ENCODE data around the gene TAS1R1.

The TAS1R1 gene

DNA sequence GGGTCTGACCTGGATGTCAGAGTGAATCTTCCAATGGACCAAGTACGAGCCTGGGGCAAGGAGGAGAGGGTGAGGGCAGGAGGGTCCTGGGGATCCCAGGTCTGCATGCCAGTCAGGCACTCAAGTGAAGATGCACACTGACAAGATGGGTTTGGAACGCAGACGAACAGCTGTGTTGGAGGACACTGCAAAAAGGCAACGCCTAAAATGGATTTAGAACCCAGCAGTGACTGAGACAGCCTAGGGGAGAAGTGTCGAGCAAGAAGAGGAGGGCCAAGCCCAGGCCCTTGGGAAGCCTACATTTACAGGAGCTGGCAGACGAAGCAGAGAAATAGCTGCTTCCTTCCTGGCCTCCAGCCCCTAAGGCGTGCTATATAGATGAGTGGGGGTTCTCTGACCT lies 26.6 kb upstream of the TAS1R1 start:
- no peaks in the 10 kb centered on the region for H3K79me1 ChIP-seq (ENCODE audit: low read length)
- no peak overlapping the region for H3K4me2 ChIP-seq (ENCODE audit: low read length)
- no peak overlapping the region for H3K56ac ChIP-seq (ENCODE audit: low read length)
- H2BK5ac ChIP-seq (ENCODE audit: low read length) = no peak overlapping the region
- H3K4me3 ChIP-seq (ENCODE audit: low read length) = no peak overlapping the region
- H3K4me1 ChIP-seq (ENCODE audit: control insufficient read depth, low read depth, low read length) = no peaks in the 10 kb centered on the region
- H3K18ac ChIP-seq (ENCODE audit: low read length) = no peak overlapping the region
- H3K23ac ChIP-seq (ENCODE audit: low read length) = no peak overlapping the region
- H4K5ac ChIP-seq (ENCODE audit: low read length) = no peak overlapping the region
- no peak overlapping the region for H2AK5ac ChIP-seq (ENCODE audit: low read length)
- H3K79me2 ChIP-seq (ENCODE audit: control insufficient read depth, insufficient read depth, low read length) = no peaks in the 10 kb centered on the region
- H2BK120ac ChIP-seq (ENCODE audit: low read depth, low read length) = no peak overlapping the region
- H4K8ac ChIP-seq (ENCODE audit: low read depth, low read length) = no peak overlapping the region
- WGBS (ENCODE audit: extremely low coverage, insufficient coverage, low lambda C conversion rate) = no CpG with 5 or more reads among the region's 7 CpGs
- DNase-seq = no peak
- H3K36me3 ChIP-seq (ENCODE audit: control insufficient read depth, insufficient read depth, low read length) = peaks cover 25% of the 10 kb centered on the region
- H3K27ac ChIP-seq (ENCODE audit: low read depth, low read length) = no peak overlapping the region
- no peak overlapping the region for H3K9ac ChIP-seq (ENCODE audit: low read length)
- no peaks in the 10 kb centered on the region for H3K27me3 ChIP-seq (ENCODE audit: insufficient read depth, low read length, poor library complexity)
- no peak overlapping the region for H3K4ac ChIP-seq (ENCODE audit: low read depth, low read length)
- no peak overlapping the region for H2BK15ac ChIP-seq (replicated peaks; ENCODE audit: low read depth)

DNA sequence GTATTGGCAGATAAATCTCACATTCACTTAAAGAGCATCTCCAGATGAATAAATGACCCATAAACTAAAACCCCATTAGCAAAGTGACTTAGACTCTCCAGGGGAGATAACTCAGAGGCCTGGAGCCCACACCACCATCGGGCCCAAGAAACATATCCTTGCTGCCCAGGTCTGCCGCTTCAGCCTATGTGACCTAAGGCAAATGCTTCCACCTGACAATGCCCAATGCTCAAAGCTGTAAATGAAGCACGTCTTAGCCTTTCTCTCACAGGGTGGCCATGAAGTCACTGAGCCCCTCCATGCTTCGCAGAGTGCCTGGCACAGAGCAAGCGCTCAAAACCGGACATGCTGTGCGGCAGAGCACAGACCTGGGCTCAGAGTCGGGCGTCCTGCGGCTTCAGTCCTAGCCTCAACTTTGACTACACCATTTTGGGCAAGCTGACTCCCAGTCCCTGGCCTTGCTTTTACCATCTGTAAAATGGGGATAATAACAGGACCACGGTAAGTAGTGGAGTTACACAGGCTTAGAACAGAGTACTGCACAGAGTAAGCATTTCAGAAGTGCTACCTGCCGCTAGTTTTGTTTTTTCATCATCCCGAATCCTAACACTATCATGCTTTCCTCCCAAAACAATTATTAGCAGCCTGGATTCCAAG lies 24.5 kb upstream of the TAS1R1 start:
- WGBS (ENCODE audit: extremely low coverage, insufficient coverage, low lambda C conversion rate) = no CpG with 5 or more reads among the region's 13 CpGs
- no peak overlapping the region for H3K4me3 ChIP-seq (ENCODE audit: low read length)
- H3K27ac ChIP-seq (ENCODE audit: low read depth, low read length) = no peak overlapping the region
- H3K36me3 ChIP-seq (ENCODE audit: control insufficient read depth, insufficient read depth, low read length) = peaks cover 27% of the 10 kb centered on the region
- no peak overlapping the region for H3K4ac ChIP-seq (ENCODE audit: low read depth, low read length)
- peaks cover 1% of the 10 kb centered on the region for H3K79me1 ChIP-seq (ENCODE audit: low read length)
- H4K8ac ChIP-seq (ENCODE audit: low read depth, low read length) = no peak overlapping the region
- no peaks in the 10 kb centered on the region for H3K27me3 ChIP-seq (ENCODE audit: insufficient read depth, low read length, poor library complexity)
- no peak overlapping the region for H2BK15ac ChIP-seq (replicated peaks; ENCODE audit: low read depth)
- H2BK5ac ChIP-seq (ENCODE audit: low read length) = no peak overlapping the region
- H2BK120ac ChIP-seq (ENCODE audit: low read depth, low read length) = no peak overlapping the region
- H3K56ac ChIP-seq (ENCODE audit: low read length) = no peak overlapping the region
- H3K9ac ChIP-seq (ENCODE audit: low read length) = no peak overlapping the region
- H3K79me2 ChIP-seq (ENCODE audit: control insufficient read depth, insufficient read depth, low read length) = no peaks in the 10 kb centered on the region
- no peak overlapping the region for H2AK5ac ChIP-seq (ENCODE audit: low read length)
- no peak overlapping the region for H3K4me2 ChIP-seq (ENCODE audit: low read length)
- no peak overlapping the region for H4K5ac ChIP-seq (ENCODE audit: low read length)
- H3K23ac ChIP-seq (ENCODE audit: low read length) = no peak overlapping the region
- H3K4me1 ChIP-seq (ENCODE audit: control insufficient read depth, low read depth, low read length) = no peaks in the 10 kb centered on the region
- no peak for DNase-seq
- no peak overlapping the region for H3K18ac ChIP-seq (ENCODE audit: low read length)

DNA sequence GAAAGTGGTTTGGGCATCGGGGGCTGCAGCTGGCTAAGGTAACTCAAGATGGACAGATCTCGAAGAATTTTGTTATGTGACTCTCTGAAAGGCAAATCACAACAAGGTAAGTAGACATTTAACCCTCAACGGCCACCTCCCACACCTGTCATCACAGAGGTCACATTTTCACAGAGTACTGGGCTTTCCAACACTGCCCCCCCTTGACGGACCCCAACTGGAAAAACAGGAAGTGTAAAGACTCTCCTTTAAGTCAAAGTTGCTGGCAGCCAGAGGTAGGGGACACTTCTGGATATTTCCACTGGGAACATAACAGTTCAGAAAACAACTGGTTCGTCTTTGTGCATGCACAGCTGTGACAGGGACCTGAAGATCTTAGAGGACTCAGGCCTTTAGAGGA lies 23.1 kb upstream of the TAS1R1 start:
- H3K56ac ChIP-seq (ENCODE audit: low read length) = no peak overlapping the region
- peaks cover 24% of the 10 kb centered on the region for H3K36me3 ChIP-seq (ENCODE audit: control insufficient read depth, insufficient read depth, low read length)
- H3K4me2 ChIP-seq (ENCODE audit: low read length) = no peak overlapping the region
- H2BK15ac ChIP-seq (replicated peaks; ENCODE audit: low read depth) = no peak overlapping the region
- no peak overlapping the region for H4K8ac ChIP-seq (ENCODE audit: low read depth, low read length)
- no peak overlapping the region for H3K4ac ChIP-seq (ENCODE audit: low read depth, low read length)
- H3K79me2 ChIP-seq (ENCODE audit: control insufficient read depth, insufficient read depth, low read length) = no peaks in the 10 kb centered on the region
- H3K18ac ChIP-seq (ENCODE audit: low read length) = no peak overlapping the region
- no peak for DNase-seq
- no peak overlapping the region for H4K5ac ChIP-seq (ENCODE audit: low read length)
- H3K27ac ChIP-seq (ENCODE audit: low read depth, low read length) = no peak overlapping the region
- H3K79me1 ChIP-seq (ENCODE audit: low read length) = peaks cover 1% of the 10 kb centered on the region
- H2AK5ac ChIP-seq (ENCODE audit: low read length) = no peak overlapping the region
- no peak overlapping the region for H2BK5ac ChIP-seq (ENCODE audit: low read length)
- no peak overlapping the region for H3K23ac ChIP-seq (ENCODE audit: low read length)
- H3K4me3 ChIP-seq (ENCODE audit: low read length) = no peak overlapping the region
- H2BK120ac ChIP-seq (ENCODE audit: low read depth, low read length) = no peak overlapping the region
- H3K9ac ChIP-seq (ENCODE audit: low read length) = no peak overlapping the region
- WGBS (ENCODE audit: extremely low coverage, insufficient coverage, low lambda C conversion rate) = no CpG with 5 or more reads among the region's 5 CpGs
- H3K27me3 ChIP-seq (ENCODE audit: insufficient read depth, low read length, poor library complexity) = no peaks in the 10 kb centered on the region
- no peaks in the 10 kb centered on the region for H3K4me1 ChIP-seq (ENCODE audit: control insufficient read depth, low read depth, low read length)

DNA sequence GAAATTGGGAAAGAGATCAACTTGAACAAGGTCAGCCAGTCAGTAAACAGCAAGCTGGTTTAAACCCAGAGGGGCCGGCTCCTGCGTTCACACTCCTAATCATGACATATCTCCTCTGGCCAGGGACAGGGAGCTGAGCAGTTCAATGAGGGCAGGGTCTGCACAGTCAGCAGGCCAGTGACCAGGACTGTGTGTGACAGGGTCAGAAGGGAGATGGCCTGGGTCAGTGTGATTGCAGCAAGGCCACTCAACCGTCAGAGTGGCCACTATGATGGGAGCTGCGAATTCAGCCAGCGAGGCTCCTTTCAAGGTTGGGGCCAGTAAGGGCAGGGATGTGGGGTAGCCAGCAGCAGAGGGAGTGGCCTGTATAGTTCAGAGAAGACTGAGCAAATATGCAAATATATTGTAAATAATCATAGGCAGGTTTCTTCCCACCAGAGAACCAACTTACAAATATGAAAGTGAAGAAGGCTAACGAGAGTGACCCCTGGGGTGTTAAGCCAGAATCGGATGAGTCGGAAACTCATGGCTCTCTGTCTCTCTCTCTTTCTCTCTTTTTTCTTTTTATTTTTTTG lies 20.8 kb upstream of the TAS1R1 start:
- no peak overlapping the region for H3K23ac ChIP-seq (ENCODE audit: low read length)
- H3K36me3 ChIP-seq (ENCODE audit: control insufficient read depth, insufficient read depth, low read length) = peaks cover 16% of the 10 kb centered on the region
- no peak overlapping the region for H2AK5ac ChIP-seq (ENCODE audit: low read length)
- no peak for DNase-seq
- H3K27ac ChIP-seq (ENCODE audit: low read depth, low read length) = no peak overlapping the region
- H3K4me3 ChIP-seq (ENCODE audit: low read length) = no peak overlapping the region
- H3K4ac ChIP-seq (ENCODE audit: low read depth, low read length) = no peak overlapping the region
- H3K79me2 ChIP-seq (ENCODE audit: control insufficient read depth, insufficient read depth, low read length) = no peaks in the 10 kb centered on the region
- H2BK5ac ChIP-seq (ENCODE audit: low read length) = no peak overlapping the region
- H3K18ac ChIP-seq (ENCODE audit: low read length) = no peak overlapping the region
- H3K9ac ChIP-seq (ENCODE audit: low read length) = no peak overlapping the region
- H3K4me1 ChIP-seq (ENCODE audit: control insufficient read depth, low read depth, low read length) = no peaks in the 10 kb centered on the region
- H2BK15ac ChIP-seq (replicated peaks; ENCODE audit: low read depth) = no peak overlapping the region
- H4K5ac ChIP-seq (ENCODE audit: low read length) = no peak overlapping the region
- no CpG with 5 or more reads among the region's 8 CpGs for WGBS (ENCODE audit: extremely low coverage, insufficient coverage, low lambda C conversion rate)
- no peak overlapping the region for H3K56ac ChIP-seq (ENCODE audit: low read length)
- H4K8ac ChIP-seq (ENCODE audit: low read depth, low read length) = no peak overlapping the region
- no peak overlapping the region for H3K4me2 ChIP-seq (ENCODE audit: low read length)
- no peak overlapping the region for H2BK120ac ChIP-seq (ENCODE audit: low read depth, low read length)
- H3K27me3 ChIP-seq (ENCODE audit: insufficient read depth, low read length, poor library complexity) = no peaks in the 10 kb centered on the region
- peaks cover 1% of the 10 kb centered on the region for H3K79me1 ChIP-seq (ENCODE audit: low read length)

DNA sequence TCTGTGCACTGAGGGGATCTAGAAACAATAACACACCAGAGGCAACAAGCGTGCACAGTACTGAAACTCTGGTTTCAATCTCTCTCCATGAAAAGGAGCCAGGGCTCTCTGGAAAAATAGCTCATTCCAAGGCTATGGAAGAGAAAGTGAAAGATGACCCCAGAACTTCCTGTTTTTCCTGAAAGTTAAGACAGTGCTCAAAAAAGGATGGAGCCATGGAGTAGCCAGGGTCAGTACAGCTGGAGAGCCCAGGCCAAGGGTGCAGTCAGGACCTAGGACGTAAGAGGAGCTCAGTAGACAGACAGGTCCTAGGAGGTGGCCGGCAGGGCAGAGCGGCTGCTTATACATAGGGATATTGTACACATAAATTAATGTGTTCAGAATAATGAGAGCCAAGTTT lies 19.9 kb upstream of the TAS1R1 start:
- H3K79me2 ChIP-seq (ENCODE audit: control insufficient read depth, insufficient read depth, low read length) = no peaks in the 10 kb centered on the region
- no peak overlapping the region for H2BK15ac ChIP-seq (replicated peaks; ENCODE audit: low read depth)
- H2AK5ac ChIP-seq (ENCODE audit: low read length) = no peak overlapping the region
- H3K79me1 ChIP-seq (ENCODE audit: low read length) = peaks cover 1% of the 10 kb centered on the region
- no peak overlapping the region for H4K8ac ChIP-seq (ENCODE audit: low read depth, low read length)
- DNase-seq = no peak
- H3K9ac ChIP-seq (ENCODE audit: low read length) = no peak overlapping the region
- H3K18ac ChIP-seq (ENCODE audit: low read length) = no peak overlapping the region
- H4K5ac ChIP-seq (ENCODE audit: low read length) = no peak overlapping the region
- no peaks in the 10 kb centered on the region for H3K27me3 ChIP-seq (ENCODE audit: insufficient read depth, low read length, poor library complexity)
- H3K4ac ChIP-seq (ENCODE audit: low read depth, low read length) = no peak overlapping the region
- H3K23ac ChIP-seq (ENCODE audit: low read length) = no peak overlapping the region
- no peak overlapping the region for H3K4me3 ChIP-seq (ENCODE audit: low read length)
- no peak overlapping the region for H3K56ac ChIP-seq (ENCODE audit: low read length)
- peaks cover 16% of the 10 kb centered on the region for H3K36me3 ChIP-seq (ENCODE audit: control insufficient read depth, insufficient read depth, low read length)
- no peak overlapping the region for H2BK5ac ChIP-seq (ENCODE audit: low read length)
- no CpG with 5 or more reads among the region's 4 CpGs for WGBS (ENCODE audit: extremely low coverage, insufficient coverage, low lambda C conversion rate)
- H3K4me2 ChIP-seq (ENCODE audit: low read length) = no peak overlapping the region
- H2BK120ac ChIP-seq (ENCODE audit: low read depth, low read length) = no peak overlapping the region
- no peak overlapping the region for H3K27ac ChIP-seq (ENCODE audit: low read depth, low read length)
- no peaks in the 10 kb centered on the region for H3K4me1 ChIP-seq (ENCODE audit: control insufficient read depth, low read depth, low read length)

DNA sequence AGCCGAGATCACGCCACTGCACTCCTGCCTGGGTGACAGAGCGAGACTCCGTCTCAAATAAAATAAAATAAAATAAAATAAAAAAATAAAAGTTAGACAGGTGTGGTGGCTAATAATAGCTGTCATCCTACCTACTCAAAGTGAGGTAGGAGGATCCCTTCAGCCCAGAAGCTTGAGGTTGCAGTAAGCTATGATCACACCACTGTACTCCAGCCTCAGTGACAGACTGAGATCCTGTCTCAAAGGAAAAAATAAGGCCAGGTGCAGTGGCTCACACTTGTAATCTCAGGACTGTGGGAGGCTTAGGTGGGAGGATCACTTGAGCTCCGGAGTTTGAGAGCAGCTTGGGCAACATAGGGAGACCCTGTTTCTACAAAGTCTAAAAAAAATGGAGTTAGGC lies 18.8 kb upstream of the TAS1R1 start:
- peaks cover 12% of the 10 kb centered on the region for H3K36me3 ChIP-seq (ENCODE audit: control insufficient read depth, insufficient read depth, low read length)
- H3K4me2 ChIP-seq (ENCODE audit: low read length) = no peak overlapping the region
- no peaks in the 10 kb centered on the region for H3K27me3 ChIP-seq (ENCODE audit: insufficient read depth, low read length, poor library complexity)
- H3K79me1 ChIP-seq (ENCODE audit: low read length) = peaks cover 1% of the 10 kb centered on the region
- no peak overlapping the region for H4K8ac ChIP-seq (ENCODE audit: low read depth, low read length)
- no peak overlapping the region for H3K4ac ChIP-seq (ENCODE audit: low read depth, low read length)
- H2AK5ac ChIP-seq (ENCODE audit: low read length) = no peak overlapping the region
- no peak for DNase-seq
- H3K4me1 ChIP-seq (ENCODE audit: control insufficient read depth, low read depth, low read length) = no peaks in the 10 kb centered on the region
- no peak overlapping the region for H4K5ac ChIP-seq (ENCODE audit: low read length)
- no peak overlapping the region for H2BK15ac ChIP-seq (replicated peaks; ENCODE audit: low read depth)
- no peak overlapping the region for H2BK5ac ChIP-seq (ENCODE audit: low read length)
- no peak overlapping the region for H3K4me3 ChIP-seq (ENCODE audit: low read length)
- no peak overlapping the region for H2BK120ac ChIP-seq (ENCODE audit: low read depth, low read length)
- no peak overlapping the region for H3K56ac ChIP-seq (ENCODE audit: low read length)
- no peaks in the 10 kb centered on the region for H3K79me2 ChIP-seq (ENCODE audit: control insufficient read depth, insufficient read depth, low read length)
- no peak overlapping the region for H3K23ac ChIP-seq (ENCODE audit: low read length)
- no peak overlapping the region for H3K27ac ChIP-seq (ENCODE audit: low read depth, low read length)
- WGBS (ENCODE audit: extremely low coverage, insufficient coverage, low lambda C conversion rate) = no CpG with 5 or more reads among the region's 5 CpGs
- H3K18ac ChIP-seq (ENCODE audit: low read length) = no peak overlapping the region
- no peak overlapping the region for H3K9ac ChIP-seq (ENCODE audit: low read length)
